ENCODE data around the gene ACTG1. TPM values are rescaled to one million over a fixed set of nuclear protein-coding genes. Genes with fewer than 3 reads are reported as not detected.

The ACTG1 gene
- total RNA-seq, 2 donors from 2014 or later, result 4,461 to 5,616 TPM

DNA sequence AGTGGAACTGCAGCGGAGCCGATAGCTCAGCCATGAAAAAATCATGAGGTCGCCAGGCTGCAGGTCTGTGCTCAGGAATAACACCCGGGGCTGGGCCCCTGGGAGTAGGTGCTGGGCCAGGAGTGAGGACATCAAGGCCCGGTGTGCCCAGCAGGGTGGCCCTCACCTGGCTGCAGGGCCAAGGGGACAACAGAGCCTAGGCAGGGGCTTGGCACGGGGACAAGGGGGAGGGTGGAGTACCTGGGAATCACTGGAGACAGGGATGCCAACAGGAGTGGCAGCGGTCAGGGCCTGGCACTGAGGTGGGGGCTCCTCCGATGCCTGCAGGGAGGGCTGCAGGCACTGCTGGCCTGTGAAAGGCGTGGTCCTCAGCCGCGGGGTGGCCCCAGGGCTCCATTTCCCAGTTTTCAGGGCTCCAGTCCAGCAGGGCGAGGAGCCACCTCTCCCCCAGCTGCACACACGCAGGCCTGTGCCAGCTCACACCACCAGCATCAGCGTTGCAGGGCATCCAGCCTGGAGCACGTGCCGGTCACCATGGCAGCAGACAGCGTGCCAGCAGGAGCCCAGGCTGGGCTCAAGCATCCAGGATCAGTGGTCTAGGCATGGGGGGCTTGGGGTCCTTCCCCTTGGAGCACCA is 10.9 kb upstream of the ACTG1 start:
- DNase-seq, result no peak
- Histone ChIP-seq H3K27ac (ENCODE audit: low read depth, low read length) (peak overlapping the region; percentile 82), H3K4me1 (ENCODE audit: control insufficient read depth, insufficient read depth, low read length) (peaks cover 9% of the 10 kb centered on the region), H3K9ac (ENCODE audit: extremely low read depth, low read length, poor library complexity, severe bottlenecking) (no peak overlapping the region), H3K9me3 (ENCODE audit: control insufficient read depth, low read length) (no peaks in the 10 kb centered on the region), H3K4me3 (ENCODE audit: low read length) (no peak overlapping the region), H3K27me3 (ENCODE audit: control insufficient read depth, insufficient read depth, low read length, poor library complexity, severe bottlenecking) (peaks cover 8% of the 10 kb centered on the region), H3K36me3 (ENCODE audit: control insufficient read depth, insufficient read depth, low read length) (no peaks in the 10 kb centered on the region)
- H3K4me3 Mint-ChIP-seq, result no peak overlapping the region
- H3K27ac Mint-ChIP-seq, result no peak overlapping the region
- H3K4me1 Mint-ChIP-seq, result peaks cover 2% of the 10 kb centered on the region
- WGBS, 2 experiments (ENCODE audit: insufficient coverage in 1 of 2, insufficient read length in 1 of 2), result 66 to 74% methylated on average over 8 to 17 of the region's 17 CpGs
- H3K9me3 Mint-ChIP-seq, result no peaks in the 10 kb centered on the region
- TF ChIP-seq, protein P1, sequence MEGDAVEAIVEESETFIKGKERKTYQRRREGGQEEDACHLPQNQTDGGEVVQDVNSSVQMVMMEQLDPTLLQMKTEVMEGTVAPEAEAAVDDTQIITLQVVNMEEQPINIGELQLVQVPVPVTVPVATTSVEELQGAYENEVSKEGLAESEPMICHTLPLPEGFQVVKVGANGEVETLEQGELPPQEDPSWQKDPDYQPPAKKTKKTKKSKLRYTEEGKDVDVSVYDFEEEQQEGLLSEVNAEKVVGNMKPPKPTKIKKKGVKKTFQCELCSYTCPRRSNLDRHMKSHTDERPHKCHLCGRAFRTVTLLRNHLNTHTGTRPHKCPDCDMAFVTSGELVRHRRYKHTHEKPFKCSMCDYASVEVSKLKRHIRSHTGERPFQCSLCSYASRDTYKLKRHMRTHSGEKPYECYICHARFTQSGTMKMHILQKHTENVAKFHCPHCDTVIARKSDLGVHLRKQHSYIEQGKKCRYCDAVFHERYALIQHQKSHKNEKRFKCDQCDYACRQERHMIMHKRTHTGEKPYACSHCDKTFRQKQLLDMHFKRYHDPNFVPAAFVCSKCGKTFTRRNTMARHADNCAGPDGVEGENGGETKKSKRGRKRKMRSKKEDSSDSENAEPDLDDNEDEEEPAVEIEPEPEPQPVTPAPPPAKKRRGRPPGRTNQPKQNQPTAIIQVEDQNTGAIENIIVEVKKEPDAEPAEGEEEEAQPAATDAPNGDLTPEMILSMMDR (conservative IDR thresholded peaks at IDR 0.05), result peak; percentile 9
- no peaks in the 10 kb centered on the region for H3K36me3 Mint-ChIP-seq (ENCODE audit: low read depth)
- H3K27me3 Mint-ChIP-seq (ENCODE audit: insufficient read depth), result peaks cover 43% of the 10 kb centered on the region

DNA sequence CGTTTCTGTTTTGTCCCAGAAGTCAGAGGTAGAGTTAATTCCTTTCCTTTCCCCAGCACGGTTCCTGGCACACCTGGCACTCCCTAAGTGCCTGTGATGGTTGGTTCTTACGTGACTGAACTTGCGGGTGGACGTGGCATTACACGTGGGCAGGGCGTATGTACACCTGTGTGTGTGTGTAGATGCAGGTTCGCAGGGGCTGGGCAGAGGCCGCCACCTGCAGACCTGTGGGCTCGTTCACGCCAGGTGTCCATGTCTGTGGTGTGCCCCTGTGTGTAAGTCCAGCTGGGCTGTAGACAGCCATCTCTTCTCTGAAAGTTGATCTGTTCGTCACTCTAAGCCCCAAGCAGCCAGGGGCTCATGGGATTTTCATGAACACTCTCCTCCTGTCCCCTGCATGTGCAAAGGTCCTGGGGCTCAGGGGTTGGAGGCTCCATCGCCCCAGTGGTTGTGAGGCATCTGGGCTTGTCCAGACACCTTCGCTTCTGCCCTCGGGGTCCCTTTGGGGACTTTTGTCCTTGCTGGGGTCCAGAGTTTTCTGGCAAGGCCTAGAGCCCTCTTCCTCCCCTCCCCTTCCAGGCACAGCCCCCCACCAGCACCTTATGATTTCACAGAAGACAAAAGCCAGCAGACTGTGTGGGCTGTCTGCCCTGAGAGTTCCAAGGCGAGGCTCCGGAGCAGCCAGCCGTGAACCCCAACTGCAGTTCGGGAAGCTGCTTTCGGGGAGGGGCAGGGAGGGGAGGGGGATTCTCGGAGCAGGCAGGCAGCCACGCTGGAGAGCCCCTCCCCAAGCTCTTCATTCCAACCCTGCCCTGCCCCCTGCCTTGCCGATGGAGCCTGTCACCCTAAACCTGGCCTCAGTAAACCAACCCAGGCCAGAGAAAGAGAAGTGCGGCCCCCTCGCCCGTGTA is 10.1 kb upstream of the ACTG1 start:
- no peaks in the 10 kb centered on the region for H3K9me3 Mint-ChIP-seq
- H3K36me3 ChIP-seq (ENCODE audit: control insufficient read depth, insufficient read depth, low read length), result no peaks in the 10 kb centered on the region
- peaks cover 8% of the 10 kb centered on the region for H3K4me1 Mint-ChIP-seq
- no peaks in the 10 kb centered on the region for H3K36me3 Mint-ChIP-seq (ENCODE audit: low read depth)
- H3K27ac Mint-ChIP-seq, result no peak overlapping the region
- peaks cover 9% of the 10 kb centered on the region for H3K4me1 ChIP-seq (ENCODE audit: control insufficient read depth, insufficient read depth, low read length)
- H3K27ac ChIP-seq (ENCODE audit: low read depth, low read length), result no peak overlapping the region
- H3K27me3 ChIP-seq (ENCODE audit: control insufficient read depth, insufficient read depth, low read length, poor library complexity, severe bottlenecking), result peaks cover 8% of the 10 kb centered on the region
- peaks cover 42% of the 10 kb centered on the region for H3K27me3 Mint-ChIP-seq (ENCODE audit: insufficient read depth)
- H3K4me3 ChIP-seq (ENCODE audit: low read length), result no peak overlapping the region
- 73 to 74% methylated on average over 15 to 25 of the region's 26 CpGs for WGBS, 2 experiments (ENCODE audit: insufficient coverage in 1 of 2, insufficient read length in 1 of 2)
- H3K9me3 ChIP-seq (ENCODE audit: control insufficient read depth, low read length), result no peaks in the 10 kb centered on the region
- TF ChIP-seq, protein P1 (conservative IDR thresholded peaks at IDR 0.05), result peak; percentile 72
- no peak overlapping the region for H3K9ac ChIP-seq (ENCODE audit: extremely low read depth, low read length, poor library complexity, severe bottlenecking)
- H3K4me3 Mint-ChIP-seq, result no peak overlapping the region
- peak; percentile 95 for DNase-seq

DNA sequence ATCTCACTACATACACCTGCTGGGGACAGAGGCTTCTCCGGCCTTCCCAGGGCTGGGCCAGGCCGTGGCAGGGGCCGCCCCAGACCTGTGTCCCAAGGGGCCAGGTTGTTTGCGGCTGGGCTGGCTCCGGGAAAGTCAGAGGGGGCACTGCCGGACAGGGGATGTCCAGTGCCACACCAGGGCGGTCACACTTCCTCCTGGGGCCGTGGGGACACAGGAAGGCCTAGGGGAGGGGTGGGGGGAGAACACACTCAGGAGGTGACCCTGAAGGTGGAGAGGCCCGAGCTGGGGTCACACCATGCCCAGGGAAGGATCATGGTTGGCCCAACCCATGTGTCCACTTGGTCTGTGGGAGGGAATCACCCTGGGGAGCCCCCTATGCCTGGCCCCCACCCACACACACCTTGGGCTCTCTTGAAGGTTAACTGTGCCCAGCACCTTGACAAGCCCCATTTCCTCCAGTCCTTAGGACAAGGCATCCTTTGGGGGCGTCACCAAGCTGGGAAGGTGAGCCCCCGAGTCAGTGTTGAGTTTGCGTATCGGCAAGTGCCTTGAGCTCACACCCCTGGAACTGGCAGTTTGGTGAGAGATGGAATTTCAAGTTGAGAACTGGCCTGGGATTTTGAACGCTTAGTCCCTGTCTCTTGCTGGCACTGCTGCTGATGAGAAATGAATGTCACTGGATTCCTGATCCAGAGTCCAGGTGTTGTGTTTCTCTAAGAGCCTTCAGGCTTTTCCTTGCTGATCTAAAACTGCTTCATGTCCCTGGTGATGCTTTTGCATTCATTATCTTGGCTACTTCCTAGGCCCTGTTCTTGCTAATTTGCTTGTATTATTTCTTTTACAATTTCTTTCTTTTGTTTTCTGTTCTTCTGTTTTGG is 7.7 kb upstream of the ACTG1 start:
- H3K4me1 Mint-ChIP-seq, result peaks cover 19% of the 10 kb centered on the region
- Histone ChIP-seq H3K27ac (ENCODE audit: low read depth, low read length) (no peak overlapping the region), H3K9ac (ENCODE audit: extremely low read depth, low read length, poor library complexity, severe bottlenecking) (no peak overlapping the region), H3K4me1 (ENCODE audit: control insufficient read depth, insufficient read depth, low read length) (peaks cover 17% of the 10 kb centered on the region), H3K4me3 (ENCODE audit: low read length) (peak overlapping the region; percentile 71), H3K27me3 (ENCODE audit: control insufficient read depth, insufficient read depth, low read length, poor library complexity, severe bottlenecking) (peaks cover 8% of the 10 kb centered on the region), H3K36me3 (ENCODE audit: control insufficient read depth, insufficient read depth, low read length) (peaks cover 8% of the 10 kb centered on the region), H3K9me3 (ENCODE audit: control insufficient read depth, low read length) (no peaks in the 10 kb centered on the region)
- peak overlapping the region; percentile 43 for H3K4me3 Mint-ChIP-seq
- H3K27me3 Mint-ChIP-seq (ENCODE audit: insufficient read depth), result peaks cover 33% of the 10 kb centered on the region
- no peaks in the 10 kb centered on the region for H3K9me3 Mint-ChIP-seq
- no peak for DNase-seq
- 71 to 84% methylated on average over 7 to 14 of the region's 14 CpGs for WGBS, 2 experiments (ENCODE audit: insufficient coverage in 1 of 2, insufficient read length in 1 of 2)
- no peak overlapping the region for H3K27ac Mint-ChIP-seq
- TF ChIP-seq, protein P1 (conservative IDR thresholded peaks at IDR 0.05), result no peak
- H3K36me3 Mint-ChIP-seq (ENCODE audit: low read depth), result peaks cover 5% of the 10 kb centered on the region
